Omental fat pad (tissue), 4 donors: ENCODE data around the gene AKAP8L. TPM values are rescaled to one million over a fixed set of nuclear protein-coding genes. Genes with fewer than 3 reads are reported as not detected.
"Not testable (repeated sequence)": the region's sequence is repeated elsewhere in the genome, so short reads cannot be mapped to it uniquely, and the experiment has no call there.

ENCODE experiments used
- ATAC-seq: fragments of 150-250 bp; one replicate; pipeline ENCODE4 v1.9.1; 2016; ENCODE audit warnings: mild to moderate bottlenecking, moderate library complexity; ENCODE audit not compliant: low FRiP score
- DNase-seq: peaks from one replicate; pipeline ENCODE4 v3.0.0-alpha.2; 2019; ENCODE audit warnings: low spot score
- CTCF ChIP-seq, 3 donors: fragments of 450-650 bp; IDR thresholded peaks; one replicate each; pipeline ENCODE4 v1.5.1; 2016 to 2017; ENCODE audit warnings: antibody characterized with exemption in 3 of 3, mild to moderate bottlenecking in 3 of 3, moderate library complexity in 2 of 3
- total RNA-seq, 4 donors: library from RNA; depleted of rRNA; stranded (reverse); fragments of >200 nt; gene quantifications; one replicate each; pipeline ENCODE4 v1.1.0, GENCODE V29; 2016

AKAP8L gene
- total RNA-seq, 4 donors from 2014 or later = 52.2 to 141 (median 79.5) TPM

GRCh38 chr19:15396436-15396835 lies 22.4 kb downstream of the AKAP8L start:
- DNase-seq (no peak), ATAC-seq (no peak)
- TF ChIP-seq CTCF (IDR thresholded peaks at IDR 0.05) = no peak

- not testable (repeated sequence) for ATAC-seq, DNase-seq
Measured at GRCh38 chr19:15395251-15395650, 23.5 kb downstream of the AKAP8L start.

- DNase-seq (no peak), ATAC-seq (no peak)
- TF ChIP-seq CTCF (IDR thresholded peaks at IDR 0.05) = no peak
Measured at GRCh38 chr19:15394426-15394825, 24.4 kb downstream of the AKAP8L start.

- DNase-seq (no peak), ATAC-seq (no peak)
- no peak for TF ChIP-seq CTCF (IDR thresholded peaks at IDR 0.05)
Measured at GRCh38 chr19:15393963-15394362, 24.8 kb downstream of the AKAP8L start.

- DNase-seq (no peak), ATAC-seq (no peak)
- TF ChIP-seq CTCF (IDR thresholded peaks at IDR 0.05) = no peak
Measured at GRCh38 chr19:15390814-15391213, 28.0 kb downstream of the AKAP8L start.

- ATAC-seq (no peak), DNase-seq (no peak)
- TF ChIP-seq CTCF (IDR thresholded peaks at IDR 0.05) = no peak
Measured at GRCh38 chr19:15381864-15382263, 36.9 kb downstream of the AKAP8L start.

GRCh38 chr19:15381429-15381828 lies 37.4 kb downstream of the AKAP8L start:
- DNase-seq (no peak), ATAC-seq (no peak)
- TF ChIP-seq CTCF (IDR thresholded peaks at IDR 0.05) = no peak
